Transverse colon (tissue), 4 donors: ENCODE results near the gene HIVEP3. TPM values are rescaled to one million over a fixed set of nuclear protein-coding genes. Genes with fewer than 3 reads are reported as not detected.

ENCODE experiments used
- DNase-seq: peaks from one replicate; pipeline ENCODE4 v3.0.0-alpha.2; 2019
- H3K27ac ChIP-seq, 4 donors: fragments of 200-600 bp; sonication (generic); 2 replicates each; pipeline ENCODE4 v1.5.1; 2016 to 2018; ENCODE audit warnings: inconsistent platforms in 4 of 4
- H3K27me3 ChIP-seq: fragments of 200-600 bp; sonication (generic); 2 replicates; pipeline ENCODE4 v1.5.1; 2017; ENCODE audit warnings: inconsistent platforms
- H3K36me3 ChIP-seq, 4 donors: fragments of 200-600 bp; sonication (generic); 2 replicates each; pipeline ENCODE4 v1.5.1; 2017 to 2019; ENCODE audit warnings: inconsistent platforms in 4 of 4
- H3K4me1 ChIP-seq, 4 donors: fragments of 200-600 bp; sonication (generic); 2 replicates each; pipeline ENCODE4 v1.5.1; 2017 to 2020; ENCODE audit warnings: inconsistent platforms in 4 of 4
- H3K4me3 ChIP-seq, 4 donors: fragments of 200-600 bp; sonication (generic); 1 replicate in 1 of 4; 2 replicates in 3 of 4; pipeline versions ENCODE4 v1.5.1 to v1.6.1; 2017 to 2019; ENCODE audit warnings: inconsistent platforms in 4 of 4
- H3K9me3 ChIP-seq, 2 donors: fragments of 200-600 bp; sonication (generic); 2 replicates each; pipeline ENCODE4 v1.5.1; 2017 to 2019; ENCODE audit warnings: inconsistent platforms in 2 of 2
- CTCF ChIP-seq, 5 experiments: fragments of 200-600 bp in 3 of 5; fragments of 450-650 bp in 2 of 5; sonication (generic) in 3 of 5; IDR thresholded peaks; 1 replicate in 2 of 5; 2 replicates in 3 of 5; pipeline ENCODE4 v1.5.1; 2016 to 2017; ENCODE audit warnings: antibody characterized with exemption in 5 of 5, inconsistent platforms in 3 of 5, mild to moderate bottlenecking in 2 of 5, moderate library complexity in 1 of 5
- EP300 ChIP-seq: sonication (generic); formaldehyde crosslinking; IDR thresholded peaks from one replicate; pipeline ENCODE4 v1.6.1; 2017; ENCODE audit warnings: antibody characterized with exemption, low read depth
- POLR2A ChIP-seq: fragments of 450-650 bp; IDR thresholded peaks from one replicate; pipeline ENCODE4 v1.6.1; 2016; ENCODE audit warnings: antibody characterized with exemption, mild to moderate bottlenecking, moderate library complexity
- POLR2AphosphoS5 ChIP-seq, 3 donors: sonication (generic); formaldehyde crosslinking; IDR thresholded peaks; one replicate each; pipeline ENCODE4 v1.6.1; 2016; ENCODE audit warnings: antibody characterized with exemption in 3 of 3
- WGBS, 2 donors: methylation state at CpG; one replicate each; pipeline ENCODE4 v1.1.5; 2018; ENCODE audit warnings: low coverage in 1 of 2; 5-methylcytosine and 5-hydroxymethylcytosine counted together
- in situ Hi-C, 4 donors: fragments of 200-750 bp; cut with MboI; loops; one replicate each; pipeline versions ENCODE4 v1.15.0 to v1.15.1; 2017; ENCODE audit warnings: low sequenced_read_pairs in 3 of 4, low pct_ligation_motif_present in 1 of 4, low pct_unique_long_range_greater_than_20kb in 1 of 4
- intact Hi-C: fragments of 100-400 bp; cut with DNase I; formaldehyde crosslinking; loops from one replicate; pipeline ENCODE4 v1.15.1; 2023; ENCODE audit warnings: low total_unique reads
- total RNA-seq, 4 donors: library from RNA; depleted of rRNA; stranded (reverse); fragments of >200 nt; gene quantifications; one replicate each; pipeline ENCODE4 v1.1.0, GENCODE V29; 2016

HIVEP3 gene
- total RNA-seq, 4 donors from 2014 or later: 3.7 to 15.0 (median 5.2) TPM

- peak; percentile 89 for DNase-seq
- no peaks in the 10 kb centered on the region for H3K36me3 ChIP-seq
- no peak overlapping the region for H3K4me3 ChIP-seq
- in situ Hi-C loops: no loop called here
- WGBS, 2 donors: 64% methylated on average over 6 of the region's 11 CpGs; no CpG with 5 or more reads in 1 of the 2 donors
- no peaks in the 10 kb centered on the region for H3K9me3 ChIP-seq
- TF ChIP-seq CTCF (IDR thresholded peaks at IDR 0.05) (no peak), EP300 (no peak), POLR2AphosphoS5 (IDR thresholded peaks at IDR 0.05) (peak in 2 of 3 donors; percentile 32 to 60), POLR2A (no peak)
- peak overlapping the region in 3 of 4 donors; percentile 56 to 59 (median 57) for H3K27ac ChIP-seq
- intact Hi-C loops: no loop called here
- H3K27me3 ChIP-seq: no peaks in the 10 kb centered on the region
- H3K4me1 ChIP-seq: peaks cover 29 to 50% (median 36%) of the 10 kb centered on the region in 4 donors
These were observed 441.8 kb downstream of the HIVEP3 start for GRCh38 chr1:41476807-41477361.

GRCh38 chr1:41475859-41476567 lies 442.7 kb downstream of the HIVEP3 start:
- Histone ChIP-seq H3K36me3 (no peaks in the 10 kb centered on the region), H3K9me3 (no peaks in the 10 kb centered on the region), H3K27me3 (no peaks in the 10 kb centered on the region), H3K4me1 (peaks cover 28 to 49% (median 35%) of the 10 kb centered on the region in 4 donors), H3K27ac (peak overlapping the region in 3 of 4 donors; percentile 25 to 83 (median 38)), H3K4me3 (no peak overlapping the region)
- intact Hi-C loops: no loop called here
- TF ChIP-seq EP300 (no peak), POLR2AphosphoS5 (IDR thresholded peaks at IDR 0.05) (no peak), CTCF (IDR thresholded peaks at IDR 0.05) (no peak), POLR2A (no peak)
- in situ Hi-C loops: no loop called here
- no peak for DNase-seq
- WGBS, 2 donors: 53 to 66% methylated on average over 3 to 8 of the region's 8 CpGs

GRCh38 chr1:41475346-41475745 lies 443.4 kb downstream of the HIVEP3 start:
- TF ChIP-seq POLR2AphosphoS5 (IDR thresholded peaks at IDR 0.05) (no peak), CTCF (IDR thresholded peaks at IDR 0.05) (no peak), EP300 (no peak), POLR2A (no peak)
- Histone ChIP-seq H3K27ac (peak overlapping the region; percentile 38 to 83 (median 64)), H3K27me3 (no peaks in the 10 kb centered on the region), H3K36me3 (no peaks in the 10 kb centered on the region), H3K4me3 (no peak overlapping the region), H3K4me1 (peaks cover 28 to 49% (median 35%) of the 10 kb centered on the region in 4 donors), H3K9me3 (no peaks in the 10 kb centered on the region)
- intact Hi-C loops: no loop called here
- WGBS, 2 donors: 63% methylated on average over 4 of the region's 4 CpGs; no CpG with 5 or more reads in 1 of the 2 donors
- in situ Hi-C loops: no loop called here
- DNase-seq: no peak

GRCh38 chr1:41474490-41475271 lies 444.0 kb downstream of the HIVEP3 start:
- H3K4me3 ChIP-seq: no peak overlapping the region
- peaks cover 28 to 49% (median 34%) of the 10 kb centered on the region in 4 donors for H3K4me1 ChIP-seq
- H3K9me3 ChIP-seq: no peaks in the 10 kb centered on the region
- H3K27me3 ChIP-seq: no peaks in the 10 kb centered on the region
- H3K27ac ChIP-seq: peak overlapping the region; percentile 38 to 83 (median 64)
- in situ Hi-C loops (no loop called here), intact Hi-C loops (no loop called here)
- WGBS, 2 donors: 44% methylated on average over 15 of the region's 17 CpGs; no CpG with 5 or more reads in 1 of the 2 donors
- peak; percentile 39 for DNase-seq
- TF ChIP-seq POLR2AphosphoS5 (IDR thresholded peaks at IDR 0.05) (peak; percentile 68 to 81 (median 69)), EP300 (peak; percentile 81), POLR2A (no peak), CTCF (IDR thresholded peaks at IDR 0.05) (no peak)
- no peaks in the 10 kb centered on the region for H3K36me3 ChIP-seq
